ENCODE data around the gene FBXL2. TPM values are rescaled to one million over a fixed set of nuclear protein-coding genes. Genes with fewer than 3 reads are reported as not detected.

FBXL2 gene
- total RNA-seq, 1 donor from 2014 or later: 21.6 TPM

- Mint-ChIP-seq H3K4me3 (no peak overlapping the region), H3K27ac (no peak overlapping the region), H3K27me3 (no peaks in the 10 kb centered on the region), H3K4me1 (ENCODE audit: unreplicated experiment) (no peaks in the 10 kb centered on the region), H3K9me3 (no peaks in the 10 kb centered on the region), H3K36me3 (peaks cover 26% of the 10 kb centered on the region)
- TF ChIP-seq CTCF (conservative IDR thresholded peaks at IDR 0.05): no peak
- DNase-seq (ENCODE audit: extremely low spot score, unreplicated experiment): no peak
Measured at GRCh38 chr3:33388374-33389100, 111.3 kb downstream of the FBXL2 start.

GRCh38 chr3:33389908-33390307 lies 112.7 kb downstream of the FBXL2 start:
- peaks cover 26% of the 10 kb centered on the region for H3K36me3 Mint-ChIP-seq
- TF ChIP-seq CTCF (conservative IDR thresholded peaks at IDR 0.05): no peak

DNA sequence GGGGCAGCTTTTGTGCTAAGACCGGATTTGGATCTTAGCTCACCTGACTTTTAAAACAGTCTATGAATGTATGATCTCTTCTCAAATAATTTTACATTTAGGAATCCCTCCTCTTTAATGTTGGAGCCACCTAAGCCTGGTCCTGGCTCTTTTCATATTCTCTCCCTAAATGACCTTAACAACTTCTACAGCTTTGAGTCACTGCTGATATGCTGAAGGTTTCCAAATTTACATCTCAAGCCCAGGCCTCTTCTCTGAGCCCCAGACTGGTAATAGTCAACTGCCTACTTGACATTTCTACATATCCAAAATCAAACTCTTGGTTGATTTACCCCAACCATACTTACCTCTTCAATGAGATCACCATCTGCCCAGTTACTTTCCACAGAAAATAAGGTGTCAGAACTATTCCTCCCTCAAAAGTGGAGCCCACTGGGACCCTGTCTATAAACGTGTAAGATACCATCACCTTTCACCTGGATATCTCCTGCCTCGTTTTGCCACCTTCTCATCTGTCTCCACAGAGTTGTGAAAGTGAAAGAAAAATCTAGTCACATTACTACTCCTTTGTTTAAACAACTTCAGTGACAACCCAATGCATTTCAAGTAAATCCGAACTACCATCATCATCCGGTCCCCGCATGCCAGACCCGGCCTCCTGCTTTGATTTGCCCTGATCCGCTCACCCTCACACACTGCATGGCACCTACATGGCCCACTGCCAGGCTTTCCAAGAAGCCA lies 114.2 kb downstream of the FBXL2 start:
- TF ChIP-seq CTCF (conservative IDR thresholded peaks at IDR 0.05): no peak
- DNase-seq (ENCODE audit: extremely low spot score, unreplicated experiment): no peak
- Mint-ChIP-seq H3K27ac (no peak overlapping the region), H3K36me3 (peaks cover 26% of the 10 kb centered on the region), H3K9me3 (no peaks in the 10 kb centered on the region), H3K27me3 (no peaks in the 10 kb centered on the region), H3K4me3 (no peak overlapping the region), H3K4me1 (ENCODE audit: unreplicated experiment) (no peaks in the 10 kb centered on the region)

More at GRCh38 chr3:33389908-33390307, 112.7 kb downstream of the FBXL2 start:
- DNase-seq (ENCODE audit: extremely low spot score, unreplicated experiment): no peak
- no peak overlapping the region for H3K27ac Mint-ChIP-seq
- no peaks in the 10 kb centered on the region for H3K9me3 Mint-ChIP-seq
- no peak overlapping the region for H3K4me3 Mint-ChIP-seq
- H3K27me3 Mint-ChIP-seq: no peaks in the 10 kb centered on the region
- no peaks in the 10 kb centered on the region for H3K4me1 Mint-ChIP-seq (ENCODE audit: unreplicated experiment)

DNA sequence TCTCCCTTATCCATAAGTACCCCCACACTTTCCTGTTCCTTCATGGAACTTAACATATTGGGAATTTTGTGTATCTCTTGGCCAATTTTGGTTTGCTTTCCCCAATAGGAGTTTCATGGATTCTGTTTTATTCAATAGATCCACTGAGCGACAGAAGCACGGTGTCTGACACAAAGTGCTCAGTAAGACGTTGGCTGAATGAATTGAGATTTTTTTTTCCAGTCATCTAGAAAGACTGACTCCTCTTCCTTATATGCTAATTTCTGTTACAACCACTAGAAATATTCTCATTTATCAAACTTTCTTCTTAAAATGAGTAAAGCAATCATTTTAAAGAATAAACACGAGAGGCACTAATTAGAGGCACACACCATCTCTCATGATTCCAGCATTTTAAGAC lies 114.9 kb downstream of the FBXL2 start:
- H3K36me3 Mint-ChIP-seq: peaks cover 24% of the 10 kb centered on the region
- TF ChIP-seq CTCF (conservative IDR thresholded peaks at IDR 0.05): no peak
- no peak overlapping the region for H3K4me3 Mint-ChIP-seq
- no peaks in the 10 kb centered on the region for H3K9me3 Mint-ChIP-seq
- no peaks in the 10 kb centered on the region for H3K4me1 Mint-ChIP-seq (ENCODE audit: unreplicated experiment)
- H3K27ac Mint-ChIP-seq: peak overlapping the region; percentile 9
- DNase-seq (ENCODE audit: extremely low spot score, unreplicated experiment): no peak
- H3K27me3 Mint-ChIP-seq: no peaks in the 10 kb centered on the region

GRCh38 chr3:33392703-33393125 lies 115.5 kb downstream of the FBXL2 start:
- peaks cover 24% of the 10 kb centered on the region for H3K36me3 Mint-ChIP-seq
- no peaks in the 10 kb centered on the region for H3K9me3 Mint-ChIP-seq
- TF ChIP-seq CTCF (conservative IDR thresholded peaks at IDR 0.05): no peak
- no peak overlapping the region for H3K4me3 Mint-ChIP-seq
- no peaks in the 10 kb centered on the region for H3K27me3 Mint-ChIP-seq
- H3K27ac Mint-ChIP-seq: no peak overlapping the region
- DNase-seq (ENCODE audit: extremely low spot score, unreplicated experiment): no peak
- no peaks in the 10 kb centered on the region for H3K4me1 Mint-ChIP-seq (ENCODE audit: unreplicated experiment)
